GM10266 (cell line): ENCODE measurements around the gene BCL2L1.
"Not testable (repeated sequence)": the region's sequence is repeated elsewhere in the genome, so short reads cannot be mapped to it uniquely, and the experiment has no call there.

ENCODE experiments used
- DNase-seq: peaks from one replicate; pipeline ENCODE4 v3.0.0; 2012; ENCODE audit errors: extremely low spot score
- CTCF ChIP-seq: IDR thresholded peaks from 2 replicates; pipeline ENCODE4 v1.5.1; 2012; ENCODE audit warnings: mild to moderate bottlenecking, low read depth; ENCODE audit not compliant: control insufficient read depth, insufficient read depth; ENCODE audit errors: missing control alignments

The BCL2L1 gene

DNA sequence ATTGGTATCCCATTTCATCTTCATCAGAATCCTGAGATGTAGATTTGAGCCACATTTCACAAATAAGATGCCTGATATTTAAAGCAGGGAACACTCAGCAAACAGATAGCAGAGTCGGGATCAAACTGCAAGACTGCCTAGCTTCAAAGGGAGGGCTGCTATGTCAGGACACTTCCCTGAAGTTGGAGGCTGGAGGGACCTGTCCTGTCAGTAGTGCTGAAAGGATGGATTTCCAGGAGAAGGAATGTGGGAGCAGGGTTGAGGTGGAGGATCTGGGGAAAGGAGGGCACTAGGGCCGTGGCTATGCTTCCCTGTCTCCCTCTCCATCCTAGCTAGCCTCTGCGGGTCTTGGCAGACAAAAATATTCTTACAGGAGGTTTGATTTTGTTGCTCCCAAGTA is 52.8 kb downstream of the BCL2L1 start:
- no peak for DNase-seq
- no peak for TF ChIP-seq CTCF

- DNase-seq, result not testable (repeated sequence)
Measured at GRCh38 chr20:31668944-31669343, 53.7 kb downstream of the BCL2L1 start.

GRCh38 chr20:31667315-31668285 is 55.1 kb downstream of the BCL2L1 start:
- no peak for TF ChIP-seq CTCF
- DNase-seq, result no peak

DNA sequence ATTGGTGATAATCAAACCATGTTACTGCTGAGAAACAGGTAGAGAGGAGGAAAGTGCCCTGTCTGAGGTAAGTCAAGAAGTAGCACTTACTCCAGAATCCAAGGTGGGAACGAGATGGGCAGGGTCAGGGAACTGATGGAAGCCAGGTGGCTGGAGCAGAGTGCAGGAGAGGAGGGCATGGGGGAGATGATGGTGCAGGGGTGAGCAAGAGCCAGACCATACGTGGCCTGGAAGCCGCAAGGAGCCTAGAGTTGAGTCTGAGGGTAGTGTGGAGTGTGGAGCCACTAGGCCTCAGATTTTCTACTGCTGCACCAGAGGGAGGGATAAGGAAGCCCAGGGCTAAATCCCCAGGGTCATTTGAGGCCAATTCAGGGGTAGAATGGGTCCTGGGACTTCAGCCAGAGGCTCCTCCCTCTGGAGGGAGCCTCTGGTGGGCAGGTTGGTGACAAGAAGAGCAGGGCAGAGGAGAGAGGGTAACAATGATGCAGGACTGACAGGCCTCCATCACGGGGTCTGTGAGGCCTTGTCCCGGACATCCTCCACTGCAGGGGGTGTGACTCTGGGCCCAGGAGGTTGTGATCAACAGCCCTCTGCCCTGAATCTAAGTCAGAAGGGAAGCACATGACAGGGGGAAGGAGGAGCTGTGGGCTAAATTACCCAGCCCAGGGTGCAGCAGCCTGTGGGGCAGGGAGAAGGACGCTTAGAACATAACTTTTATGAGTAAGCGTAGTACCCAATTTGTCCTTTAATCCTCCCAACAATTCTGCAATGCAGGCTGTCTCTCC is 56.2 kb downstream of the BCL2L1 start:
- no peak for TF ChIP-seq CTCF
- DNase-seq, result no peak

DNA sequence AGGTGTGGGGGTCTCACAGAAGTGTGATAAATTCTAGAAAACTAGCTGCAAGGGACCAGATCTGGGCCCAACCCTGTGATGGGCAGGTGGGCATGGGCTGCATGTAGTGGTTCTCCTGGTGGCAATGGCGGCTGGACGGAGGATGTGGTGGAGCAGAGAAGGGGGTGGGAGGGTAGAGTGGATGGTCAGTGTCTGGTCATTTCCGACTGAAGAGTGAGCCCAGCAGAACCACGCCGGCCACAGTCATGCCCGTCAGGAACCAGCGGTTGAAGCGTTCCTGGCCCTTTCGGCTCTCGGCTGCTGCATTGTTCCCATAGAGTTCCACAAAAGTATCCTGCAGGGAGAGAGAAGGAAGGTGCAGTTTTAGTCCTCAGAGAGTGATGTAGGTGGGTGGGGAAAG is 56.9 kb downstream of the BCL2L1 start:
- TF ChIP-seq CTCF, result no peak

DNA sequence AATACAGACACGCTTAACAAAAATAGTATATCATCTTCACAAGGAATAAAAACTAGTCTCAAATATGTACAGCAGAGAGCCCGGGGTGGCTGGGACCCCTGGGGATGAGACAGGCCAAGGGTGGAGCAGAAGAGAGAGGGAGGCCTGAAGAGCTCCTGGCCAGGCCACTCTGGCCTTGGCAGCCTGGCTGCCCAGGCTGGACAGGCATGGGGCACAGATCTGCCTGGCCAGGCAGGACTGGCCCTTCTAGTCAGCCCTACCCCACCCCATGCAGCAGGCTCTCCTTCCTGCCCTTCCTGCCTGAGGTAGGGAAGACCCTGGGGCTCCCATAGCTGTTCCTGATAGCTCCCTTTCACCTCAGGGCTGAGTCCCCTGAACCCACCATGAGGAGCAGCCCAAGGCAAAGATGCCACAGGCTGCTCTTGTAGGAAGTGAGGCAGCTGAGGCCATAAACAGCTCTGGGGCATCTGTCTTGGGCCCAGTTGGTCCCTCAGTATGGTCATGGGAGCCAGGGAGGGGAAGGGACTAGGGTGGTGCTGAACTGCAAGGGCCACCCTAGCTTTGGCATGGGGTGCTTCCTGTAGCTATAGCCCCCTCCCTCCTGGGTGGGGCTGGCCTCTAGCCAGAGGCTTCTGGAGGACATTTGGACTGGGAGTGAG is 57.8 kb downstream of the BCL2L1 start:
- no peak for DNase-seq
- TF ChIP-seq CTCF, result no peak

More for the DNA sequence above, 56.9 kb downstream of the BCL2L1 start:
- no peak for DNase-seq

GRCh38 chr20:31663838-31664695 is 58.6 kb downstream of the BCL2L1 start:
- no peak for TF ChIP-seq CTCF
- DNase-seq, result no peak
